Measurements from ENCODE around the gene KCNJ4.
"Not testable (repeated sequence)": the region's sequence is repeated elsewhere in the genome, so short reads cannot be mapped to it uniquely, and the experiment has no call there.

KCNJ4 gene

GRCh38 chr22:38411016-38411415 lies 44.0 kb downstream of the KCNJ4 start:
- H3K4me1 ChIP-seq (ENCODE audit: insufficient read depth, low read length), result no peaks in the 10 kb centered on the region; the same call in 1 of the 2 replicates
- H3K36me3 ChIP-seq (ENCODE audit: insufficient read depth, low read length), result no peaks in the 10 kb centered on the region
- H3K9ac ChIP-seq (ENCODE audit: low read depth, low read length), result no peak overlapping the region
- H3K9me3 ChIP-seq (ENCODE audit: control insufficient read depth, insufficient read depth, low read length), result no peaks in the 10 kb centered on the region

GRCh38 chr22:38409916-38410315 lies 45.1 kb downstream of the KCNJ4 start:
- not testable (repeated sequence) for H3K9me3 ChIP-seq (ENCODE audit: control insufficient read depth, insufficient read depth, low read length); H3K9ac ChIP-seq (ENCODE audit: low read depth, low read length); H3K36me3 ChIP-seq (ENCODE audit: insufficient read depth, low read length); H3K4me1 ChIP-seq (ENCODE audit: insufficient read depth, low read length)

GRCh38 chr22:38406617-38407016 lies 48.4 kb downstream of the KCNJ4 start:
- no peaks in the 10 kb centered on the region for H3K9me3 ChIP-seq (ENCODE audit: control insufficient read depth, insufficient read depth, low read length)
- H3K4me1 ChIP-seq (ENCODE audit: insufficient read depth, low read length), result peaks cover 9% of the 10 kb centered on the region; the same call in 1 of the 2 replicates
- no peak overlapping the region for H3K9ac ChIP-seq (ENCODE audit: low read depth, low read length)
- no peaks in the 10 kb centered on the region for H3K36me3 ChIP-seq (ENCODE audit: insufficient read depth, low read length)

DNA sequence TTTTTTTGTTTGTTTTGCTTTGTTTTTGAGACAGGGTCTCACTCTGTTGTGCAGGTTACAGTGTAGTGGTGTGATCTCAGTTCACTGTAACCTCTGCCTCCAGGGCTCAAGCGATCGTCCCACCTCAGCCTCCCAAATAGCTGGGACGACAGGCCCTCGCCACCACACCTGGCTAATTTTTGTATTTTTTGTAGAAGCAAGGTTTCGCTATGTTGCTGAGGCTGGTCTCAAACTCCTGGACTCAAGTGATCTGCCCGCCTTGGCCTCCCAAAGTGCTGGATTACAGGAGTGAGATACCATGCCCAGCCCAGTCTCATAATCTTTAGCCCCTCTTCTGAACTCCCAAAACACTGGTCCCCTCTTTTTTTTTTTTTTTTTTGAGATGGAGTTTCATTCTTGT lies 50.6 kb downstream of the KCNJ4 start:
- H3K9me3 ChIP-seq (ENCODE audit: control insufficient read depth, insufficient read depth, low read length), result no peaks in the 10 kb centered on the region
- H3K9ac ChIP-seq (ENCODE audit: low read depth, low read length), result no peak overlapping the region
- H3K4me1 ChIP-seq (ENCODE audit: insufficient read depth, low read length), result peaks cover 18% of the 10 kb centered on the region
- H3K36me3 ChIP-seq (ENCODE audit: insufficient read depth, low read length), result no peaks in the 10 kb centered on the region

DNA sequence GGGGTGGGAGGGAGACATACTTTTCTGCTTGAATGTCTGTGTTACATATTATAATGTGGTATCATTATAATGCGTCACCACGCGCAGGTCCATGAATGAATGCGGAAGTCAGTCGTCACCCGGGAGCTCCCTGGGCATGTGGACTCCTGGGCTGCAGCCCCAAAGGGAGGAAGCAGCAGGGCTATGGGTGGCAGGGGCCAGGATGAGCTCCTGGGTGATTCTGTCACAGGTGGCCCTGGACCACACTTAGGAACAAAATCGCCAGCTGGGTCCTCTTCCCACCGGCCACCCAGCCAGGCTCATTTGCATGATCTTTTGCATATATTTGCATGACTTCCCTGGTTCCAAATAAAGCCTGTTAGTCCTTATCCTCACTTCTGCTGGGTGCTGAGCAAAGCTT lies 51.2 kb downstream of the KCNJ4 start:
- no peaks in the 10 kb centered on the region for H3K9me3 ChIP-seq (ENCODE audit: control insufficient read depth, insufficient read depth, low read length)
- peaks cover 18% of the 10 kb centered on the region for H3K4me1 ChIP-seq (ENCODE audit: insufficient read depth, low read length)
- H3K36me3 ChIP-seq (ENCODE audit: insufficient read depth, low read length), result no peaks in the 10 kb centered on the region
- H3K9ac ChIP-seq (ENCODE audit: low read depth, low read length), result no peak overlapping the region

DNA sequence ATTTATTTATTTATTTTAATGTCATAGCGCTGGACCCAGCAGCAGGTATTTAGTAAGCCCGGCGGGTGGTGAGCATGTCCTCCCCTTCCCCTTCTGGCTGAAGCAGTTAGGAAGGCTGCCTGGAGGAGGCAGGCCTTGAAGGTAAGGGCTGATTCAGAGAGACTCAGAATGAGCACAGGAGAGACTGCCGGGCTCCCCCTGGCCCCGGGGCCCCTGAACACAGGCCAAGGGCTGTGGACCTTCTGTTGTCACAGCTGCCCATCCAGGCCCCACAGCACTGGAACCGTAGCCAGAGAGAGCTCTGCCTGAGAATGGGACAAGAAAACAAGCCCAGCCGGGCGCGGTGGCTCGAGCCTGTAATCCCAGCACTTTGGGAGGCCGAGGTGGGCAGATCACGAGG lies 52.8 kb downstream of the KCNJ4 start:
- Histone ChIP-seq H3K4me1 (ENCODE audit: insufficient read depth, low read length) (peaks cover 18% of the 10 kb centered on the region), H3K9me3 (ENCODE audit: control insufficient read depth, insufficient read depth, low read length) (no peaks in the 10 kb centered on the region), H3K9ac (ENCODE audit: low read depth, low read length) (no peak overlapping the region), H3K36me3 (ENCODE audit: insufficient read depth, low read length) (no peaks in the 10 kb centered on the region)

DNA sequence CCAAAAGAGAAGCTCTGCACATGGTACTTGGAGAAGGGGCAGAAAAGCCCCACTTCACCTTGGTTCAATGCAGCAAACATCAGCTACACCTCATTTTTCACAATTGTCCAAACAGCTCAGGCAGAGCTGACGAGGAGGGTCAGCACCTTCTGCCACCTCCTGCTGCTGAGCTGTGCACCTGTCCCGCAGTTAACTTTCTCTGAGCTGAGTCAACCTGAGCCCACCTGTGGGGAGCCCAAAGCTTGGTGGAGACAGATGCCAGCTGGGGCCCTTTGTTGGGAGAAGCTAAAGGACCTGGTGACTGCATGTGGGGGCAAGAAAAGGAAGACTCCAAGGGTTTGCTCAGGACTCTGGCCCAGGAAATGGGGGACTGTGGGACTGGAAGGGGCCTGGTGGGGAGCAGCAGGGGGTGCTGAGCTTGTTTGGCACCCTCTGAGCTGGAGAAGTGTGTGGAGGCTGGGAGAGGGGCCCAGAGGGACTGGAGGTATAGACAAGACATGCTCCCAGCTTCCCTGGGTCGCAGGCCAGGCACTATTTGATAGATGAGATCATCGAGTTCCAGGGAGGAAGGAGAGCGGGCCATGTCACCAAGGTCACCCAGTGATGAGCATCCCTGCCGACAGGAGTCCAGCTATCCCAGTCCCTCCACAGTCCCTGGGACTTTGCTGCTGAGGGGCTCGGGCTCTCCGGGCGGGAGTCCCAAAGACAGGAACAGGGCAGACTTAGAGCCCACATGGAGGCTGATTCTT lies 53.5 kb downstream of the KCNJ4 start:
- H3K36me3 ChIP-seq (ENCODE audit: insufficient read depth, low read length), result no peaks in the 10 kb centered on the region
- H3K9ac ChIP-seq (ENCODE audit: low read depth, low read length), result no peak overlapping the region
- H3K4me1 ChIP-seq (ENCODE audit: insufficient read depth, low read length), result peaks cover 18% of the 10 kb centered on the region
- no peaks in the 10 kb centered on the region for H3K9me3 ChIP-seq (ENCODE audit: control insufficient read depth, insufficient read depth, low read length)

DNA sequence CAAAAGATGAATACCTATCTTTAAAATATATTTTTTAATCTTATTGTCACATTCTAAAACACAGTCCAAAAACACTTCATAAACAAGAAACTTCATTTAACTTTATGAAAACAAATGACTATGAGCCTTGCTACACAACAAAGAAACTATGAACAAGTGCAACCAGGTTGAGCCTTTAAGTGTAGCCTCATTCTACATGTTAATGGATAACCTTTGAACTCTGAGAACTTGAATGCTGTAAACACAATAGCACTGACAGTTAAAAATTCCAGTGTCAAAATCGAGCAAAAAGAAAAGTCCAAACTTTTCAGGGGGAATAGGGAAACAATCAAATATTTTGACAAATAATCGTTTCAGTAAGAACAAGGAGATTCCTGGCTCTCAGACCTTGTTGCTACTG lies 54.7 kb downstream of the KCNJ4 start:
- not testable (repeated sequence) for H3K36me3 ChIP-seq (ENCODE audit: insufficient read depth, low read length); H3K9me3 ChIP-seq (ENCODE audit: control insufficient read depth, insufficient read depth, low read length); H3K9ac ChIP-seq (ENCODE audit: low read depth, low read length)
- H3K4me1 ChIP-seq (ENCODE audit: insufficient read depth, low read length), result peaks cover 18% of the 10 kb centered on the region

GRCh38 chr22:38398609-38399461 lies 56.2 kb downstream of the KCNJ4 start:
- H3K36me3 ChIP-seq (ENCODE audit: insufficient read depth, low read length), result no peaks in the 10 kb centered on the region
- peaks cover 25% of the 10 kb centered on the region for H3K4me1 ChIP-seq (ENCODE audit: insufficient read depth, low read length)
- peak overlapping the region; percentile 97 for H3K9ac ChIP-seq (ENCODE audit: low read depth, low read length)
- H3K9me3 ChIP-seq (ENCODE audit: control insufficient read depth, insufficient read depth, low read length), result no peaks in the 10 kb centered on the region

DNA sequence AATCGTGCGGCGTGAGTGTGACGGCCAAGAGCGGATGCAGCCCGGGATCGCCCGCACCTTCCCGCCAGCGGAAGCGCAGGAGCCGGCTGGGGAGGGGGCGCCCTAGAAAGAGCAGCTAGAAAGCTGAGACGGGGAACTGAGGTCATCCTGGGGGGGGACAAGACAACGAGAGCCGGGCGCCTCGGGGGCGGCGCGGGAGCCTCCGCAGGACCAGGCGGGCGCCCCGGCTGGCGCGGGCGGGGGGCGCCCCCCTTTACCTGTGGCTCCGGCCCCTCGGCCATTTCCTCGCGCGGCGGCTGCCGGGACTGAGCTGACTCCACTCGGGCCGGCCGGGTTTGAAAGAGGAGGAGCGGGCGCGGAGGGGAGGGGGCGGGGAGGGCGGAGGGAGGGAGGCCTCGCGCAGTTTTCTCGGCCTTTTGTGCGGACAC lies 56.8 kb downstream of the KCNJ4 start:
- Histone ChIP-seq H3K4me1 (ENCODE audit: insufficient read depth, low read length) (peaks cover 27% of the 10 kb centered on the region), H3K9ac (ENCODE audit: low read depth, low read length) (peak overlapping the region; percentile 63)
- H3K9me3 ChIP-seq (ENCODE audit: control insufficient read depth, insufficient read depth, low read length); H3K36me3 ChIP-seq (ENCODE audit: insufficient read depth, low read length): not testable (repeated sequence)

DNA sequence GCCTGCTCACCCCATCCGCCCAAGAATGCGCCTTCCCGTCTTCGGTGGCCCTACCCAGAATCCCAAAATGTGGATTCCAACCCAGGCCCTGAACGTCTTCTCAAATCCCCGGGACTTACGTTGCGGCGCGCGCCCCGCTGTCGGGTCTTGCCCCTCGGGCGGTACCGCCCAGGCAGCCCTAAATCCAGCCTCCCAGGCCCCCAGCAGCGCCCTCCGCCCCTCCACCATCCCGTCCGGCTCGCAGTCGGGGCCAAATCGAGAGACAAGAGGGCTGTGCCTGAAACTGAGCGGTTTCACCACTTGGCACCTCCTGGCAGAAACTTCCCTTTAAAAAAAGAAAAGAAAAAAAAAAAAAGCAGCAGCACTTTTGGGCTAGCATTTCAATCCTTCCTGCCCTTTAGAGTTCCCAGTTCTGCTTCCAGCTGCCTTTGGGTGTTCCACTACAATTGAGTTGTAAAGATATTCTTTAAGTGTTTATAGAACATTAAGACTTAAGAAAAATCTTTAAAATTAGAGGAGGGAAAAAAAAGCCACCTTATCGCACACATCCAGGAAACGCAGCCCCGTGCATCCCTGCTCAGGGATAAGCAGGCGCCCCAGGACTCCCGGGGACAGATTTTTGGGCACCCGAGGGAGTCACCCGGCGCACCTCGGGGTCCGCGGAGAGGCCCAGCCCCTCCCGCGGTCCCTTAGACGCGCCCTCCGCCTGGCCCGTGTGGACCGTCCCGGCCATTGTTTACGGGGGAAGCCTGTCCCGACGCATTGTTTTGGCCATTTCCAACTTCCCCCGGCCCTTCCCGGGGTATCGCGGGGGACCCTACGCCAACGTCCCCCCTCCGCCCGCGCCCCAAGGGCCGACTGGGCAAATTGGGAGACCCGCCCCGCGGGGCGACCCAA lies 57.6 kb downstream of the KCNJ4 start:
- Histone ChIP-seq H3K4me1 (ENCODE audit: insufficient read depth, low read length) (peaks cover 27% of the 10 kb centered on the region), H3K36me3 (ENCODE audit: insufficient read depth, low read length) (no peaks in the 10 kb centered on the region), H3K9ac (ENCODE audit: low read depth, low read length) (peak overlapping the region; percentile 88), H3K9me3 (ENCODE audit: control insufficient read depth, insufficient read depth, low read length) (no peaks in the 10 kb centered on the region)

DNA sequence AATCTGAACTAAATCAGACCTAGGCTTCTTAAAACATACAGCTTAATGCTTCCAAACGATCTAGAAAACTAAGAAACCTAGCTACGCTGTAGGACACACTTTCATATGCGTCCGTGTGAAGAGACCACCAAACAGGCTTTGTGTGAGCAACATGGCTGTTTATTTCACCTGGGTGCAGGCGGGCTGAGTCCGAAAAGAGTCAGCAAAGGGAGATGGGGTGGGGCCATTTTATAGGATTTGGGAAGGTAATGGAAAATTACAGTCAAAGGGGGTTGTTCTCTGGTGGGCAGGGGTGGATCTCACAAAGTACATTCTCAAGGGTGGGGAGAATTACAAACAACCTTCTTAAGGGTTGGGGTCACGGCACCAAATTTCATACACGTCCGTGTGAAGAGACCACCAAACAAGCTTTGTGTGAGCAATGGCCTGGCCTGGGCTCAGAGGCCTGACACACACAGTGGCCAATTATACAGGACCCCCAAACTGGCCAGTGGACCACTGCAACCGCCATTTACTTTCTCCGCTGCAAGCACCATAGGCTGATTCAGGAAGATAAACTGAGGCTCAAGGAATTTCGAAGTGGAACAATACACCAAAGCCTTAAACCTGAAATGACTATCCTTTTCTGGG lies 58.4 kb downstream of the KCNJ4 start:
- peak overlapping the region; percentile 88 for H3K9ac ChIP-seq (ENCODE audit: low read depth, low read length)
- H3K4me1 ChIP-seq (ENCODE audit: insufficient read depth, low read length), result peaks cover 24% of the 10 kb centered on the region
- not testable (repeated sequence) for H3K9me3 ChIP-seq (ENCODE audit: control insufficient read depth, insufficient read depth, low read length); H3K36me3 ChIP-seq (ENCODE audit: insufficient read depth, low read length)

DNA sequence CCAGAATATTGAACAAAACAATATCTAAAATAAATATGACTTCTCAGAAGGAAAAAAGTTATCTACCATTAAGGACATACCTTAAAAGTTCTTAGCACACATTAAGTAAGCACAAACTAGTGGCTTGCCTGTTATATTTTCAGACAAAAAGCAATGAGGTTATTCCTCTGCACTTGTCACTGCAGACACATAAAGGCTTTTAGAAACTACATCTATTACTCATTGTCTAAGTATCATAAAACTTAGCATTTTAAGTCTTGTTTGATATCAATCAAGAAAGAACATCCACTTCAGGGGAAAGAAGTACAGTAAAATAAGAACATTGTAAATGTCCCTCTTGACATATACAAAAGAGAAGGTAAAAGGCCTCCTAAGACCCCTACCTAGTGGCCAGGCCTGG lies 59.1 kb downstream of the KCNJ4 start:
- not testable (repeated sequence) for H3K36me3 ChIP-seq (ENCODE audit: insufficient read depth, low read length); H3K9me3 ChIP-seq (ENCODE audit: control insufficient read depth, insufficient read depth, low read length)
- Histone ChIP-seq H3K4me1 (ENCODE audit: insufficient read depth, low read length) (peaks cover 21% of the 10 kb centered on the region), H3K9ac (ENCODE audit: low read depth, low read length) (peak overlapping the region; percentile 88; the same call in 1 of the 2 replicates)

Data from ES-I3 (cell line).